H1 (cell line): ENCODE results near the gene PHC2. TPM values are rescaled to one million over a fixed set of nuclear protein-coding genes. Genes with fewer than 3 reads are reported as not detected.

Experiments used
- CTCF ChIA-PET: fragments of 300-600 bp; sonication (Branson Sonifier 250); formaldehyde crosslinking; loops from one replicate; lab custom pipeline; 2021; ENCODE audit not compliant: partially characterized antibody; lab: Charles Lee
- POLR2A ChIA-PET: fragments of 300-600 bp; sonication (Branson Sonifier 250); formaldehyde crosslinking; loops from one replicate; lab custom pipeline; 2021; ENCODE audit warnings: inconsistent platforms; ENCODE audit not compliant: partially characterized antibody; lab: Charles Lee
- DNase-seq, 2 experiments: peaks; one replicate each; pipeline versions ENCODE4 v3.0.0 to v3.0.0-alpha.2; 2010 to 2022; ENCODE audit warnings: low spot score in 2 of 2, low read depth in 1 of 2, mixed read lengths in 1 of 2
- FAIRE-seq: peaks from 2 replicates; lab custom pipeline; 2011; peaks lifted over from hg19 to GRCh38; lab: Jason Lieb, UNC
- H2AFZ ChIP-seq: 2 replicates; pipeline ENCODE4 v1.8.1; 2012; ENCODE audit warnings: low read length, inconsistent platforms
- H2AK5ac ChIP-seq: 2 replicates; pipeline ENCODE4 v1.6.1; 2013; ENCODE audit warnings: low read depth, low read length
- H2BK120ac ChIP-seq: replicated peaks from 2 replicates; pipeline ENCODE3; 2013; ENCODE audit warnings: low read depth, low read length, inconsistent platforms
- H2BK12ac ChIP-seq: 2 replicates; pipeline ENCODE4 v1.6.1; 2013; ENCODE audit warnings: low read depth, low read length
- H2BK15ac ChIP-seq: 2 replicates; pipeline ENCODE4 v1.6.1; 2013; ENCODE audit warnings: low read length
- H2BK20ac ChIP-seq: 2 replicates; pipeline ENCODE4 v1.6.1; 2013; ENCODE audit warnings: low read length
- H2BK5ac ChIP-seq: 2 replicates; pipeline ENCODE4 v1.6.1; 2013; ENCODE audit warnings: low read depth, low read length
- H3K14ac ChIP-seq: 2 replicates; pipeline ENCODE4 v1.6.1; 2013; ENCODE audit warnings: inconsistent platforms; ENCODE audit not compliant: insufficient read length
- H3K18ac ChIP-seq: 2 replicates; pipeline ENCODE4 v1.6.1; 2013; ENCODE audit warnings: low read length; ENCODE audit errors: extremely low read depth
- H3K23ac ChIP-seq: 2 replicates; pipeline ENCODE4 v1.6.1; 2013; ENCODE audit warnings: inconsistent platforms; ENCODE audit not compliant: insufficient read length
- H3K23me2 ChIP-seq: 2 replicates; pipeline ENCODE4 v1.6.1; 2013; ENCODE audit warnings: low read depth, low read length
- H3K27ac ChIP-seq: 2 replicates; pipeline ENCODE4 v1.6.1; 2011; ENCODE audit warnings: low read depth, low read length, inconsistent platforms
- H3K27me3 ChIP-seq, 4 experiments: replicated peaks in 1 of 4; 1 replicate in 1 of 4; 2 replicates in 3 of 4; pipeline versions ENCODE4 v1.6.1 to v1.8.1; 2011 to 2013; ENCODE audit warnings: low read length in 3 of 4, mild to moderate bottlenecking in 3 of 4, inconsistent platforms in 2 of 4, mixed read lengths in 2 of 4, moderate library complexity in 1 of 4; ENCODE audit not compliant: control insufficient read depth in 3 of 4, insufficient read depth in 3 of 4; ENCODE audit errors: extremely low read depth in 1 of 4
- H3K36me3 ChIP-seq, 4 experiments: 2 replicates each; pipeline versions ENCODE4 v1.6.1 to v1.8.1; 2011 to 2013; ENCODE audit warnings: mild to moderate bottlenecking in 4 of 4, low read length in 3 of 4, moderate library complexity in 2 of 4, control low read depth in 1 of 4, inconsistent platforms in 1 of 4; ENCODE audit not compliant: insufficient read depth in 4 of 4, control insufficient read depth in 2 of 4
- H3K4ac ChIP-seq: replicated peaks from 2 replicates; pipeline ENCODE3; 2013; ENCODE audit warnings: low read length, low read depth, mixed read lengths, inconsistent platforms; ENCODE audit not compliant: insufficient read length
- H3K4me1 ChIP-seq, 4 experiments: replicated peaks in 1 of 4; 1 replicate in 1 of 4; 2 replicates in 3 of 4; pipeline versions ENCODE4 v1.6.1 to v1.8.1; 2011 to 2013; ENCODE audit warnings: low read length in 3 of 4, inconsistent platforms in 2 of 4, mixed read lengths in 1 of 4; ENCODE audit not compliant: insufficient read depth in 4 of 4, control insufficient read depth in 3 of 4
- H3K4me2 ChIP-seq, 2 experiments: 2 replicates each; pipeline versions ENCODE4 v1.6.1 to v1.8.1; 2011 to 2013; ENCODE audit warnings: low read depth in 2 of 2, low read length in 2 of 2, control low read depth in 1 of 2, inconsistent platforms in 1 of 2, mild to moderate bottlenecking in 1 of 2; ENCODE audit not compliant: insufficient read depth in 1 of 2
- H3K4me3 ChIP-seq, 4 experiments: fragments of 200-600, 300-600 bp in 1 of 4; sonication (generic), shearing (Covaris generic), sonication (Bioruptor Twin) in 1 of 4; 2 replicates each; pipeline versions ENCODE4 v1.5.1 to v1.8.1; 2011 to 2016; ENCODE audit warnings: low read length in 4 of 4, low read depth in 3 of 4, control low read depth in 2 of 4, inconsistent platforms in 2 of 4, mild to moderate bottlenecking in 2 of 4, mixed read lengths in 1 of 4, moderate library complexity in 1 of 4; ENCODE audit not compliant: insufficient read depth in 2 of 4; ENCODE audit errors: extremely low read depth in 1 of 4
- H3K56ac ChIP-seq: replicated peaks from 2 replicates; pipeline ENCODE3; 2013; ENCODE audit warnings: low read depth, mild to moderate bottlenecking, mixed read lengths, low read length, inconsistent platforms; ENCODE audit not compliant: insufficient read length
- H3K79me1 ChIP-seq: 2 replicates; pipeline ENCODE4 v1.6.1; 2013; ENCODE audit warnings: low read depth, low read length, control low read depth
- H3K79me2 ChIP-seq, 2 experiments: 2 replicates each; pipeline versions ENCODE4 v1.6.1 to v1.8.1; 2012 to 2013; ENCODE audit warnings: low read length in 2 of 2, mild to moderate bottlenecking in 2 of 2, inconsistent platforms in 1 of 2; ENCODE audit not compliant: insufficient read depth in 2 of 2, control insufficient read depth in 1 of 2
- H3K9ac ChIP-seq, 4 experiments: replicated peaks in 1 of 4; 1 replicate in 1 of 4; 2 replicates in 3 of 4; pipeline versions ENCODE4 v1.6.1 to v1.8.1; 2011 to 2013; ENCODE audit warnings: low read depth in 3 of 4, low read length in 3 of 4, control low read depth in 2 of 4, mild to moderate bottlenecking in 2 of 4, moderate library complexity in 2 of 4, inconsistent platforms in 1 of 4; ENCODE audit errors: extremely low read depth in 1 of 4
- H3K9me3 ChIP-seq, 2 experiments: 2 replicates each; pipeline versions ENCODE4 v1.6.1 to v1.8.1; 2012 to 2013; ENCODE audit warnings: mild to moderate bottlenecking in 2 of 2, moderate library complexity in 2 of 2, control low read depth in 1 of 2, inconsistent platforms in 1 of 2, low read depth in 1 of 2, low read length in 1 of 2, mixed read lengths in 1 of 2; ENCODE audit not compliant: insufficient read depth in 2 of 2
- H4K20me1 ChIP-seq, 2 experiments: replicated peaks in 1 of 2; 2 replicates each; pipeline versions ENCODE3 to v1.8.1; 2011 to 2013; ENCODE audit warnings: inconsistent platforms in 2 of 2, low read length in 2 of 2, mild to moderate bottlenecking in 1 of 2; ENCODE audit not compliant: insufficient read depth in 2 of 2, control insufficient read depth in 1 of 2
- H4K5ac ChIP-seq: 2 replicates; pipeline ENCODE4 v1.6.1; 2013; ENCODE audit warnings: low read length, low read depth, mixed read lengths, inconsistent platforms; ENCODE audit not compliant: insufficient read length
- H4K8ac ChIP-seq: 2 replicates; pipeline ENCODE4 v1.8.0; 2013; ENCODE audit warnings: mild to moderate bottlenecking, moderate library complexity, low read length, inconsistent platforms; ENCODE audit not compliant: insufficient read depth; ENCODE audit errors: extremely low read depth
- H4K91ac ChIP-seq: replicated peaks from 2 replicates; pipeline ENCODE3; 2013; ENCODE audit warnings: low read length, mixed read lengths, inconsistent platforms; ENCODE audit not compliant: insufficient read length
- WGBS, 2 experiments: shearing (Covaris generic) in 1 of 2; methylation state at CpG; one replicate each; pipeline versions ENCODE4 v1.1.6 to v1.1.7; 2013 to 2015; ENCODE audit warnings: low lambda C conversion rate in 2 of 2, mixed read lengths in 2 of 2, inconsistent platforms in 1 of 2, low coverage in 1 of 2, missing lambda C conversion rate in 1 of 2; ENCODE audit not compliant: insufficient replicate concordance in 2 of 2, insufficient coverage in 1 of 2, insufficient read length in 1 of 2; ENCODE audit errors: extremely low coverage in 1 of 2, missing lambda C conversion rate in 1 of 2; 5-methylcytosine and 5-hydroxymethylcytosine counted together
- polyA plus RNA-seq, 7 experiments: library from polyadenylated mRNA; depleted of rRNA in 3 of 7; stranded (reverse) in 5 of 7; unstranded in 2 of 7; fragments of >200 nt in 5 of 7; fragments of 200-250 nt in 2 of 7; gene quantifications; 1 replicate in 5 of 7; 2 replicates in 1 of 7; 4 replicates in 1 of 7; pipeline versions ENCODE4 v1.2.1 to v1.2.3, GENCODE V29; 2011 to 2013; ENCODE audit warnings: missing spikeins in 2 of 7, mixed read lengths in 2 of 7
- total RNA-seq: library from RNA; stranded (reverse); fragmentation: NEBNext Ultra II Directional; extraction: Animal tissue kit (Norgen Biotek cat#: 25700); gene quantifications from 2 replicates; pipeline ENCODE4 v1.2.1, GENCODE V29; 2021

PHC2 gene
- total and polyA plus RNA-seq, 2 of the 8 experiments (the other 6 are each of a cell fraction or from before 2014, with no cell fraction given) = 5.6 to 14.2 TPM

- H2BK120ac ChIP-seq = no peak overlapping the region
- H2BK12ac ChIP-seq = no peak overlapping the region
- DNase-seq (no peak), FAIRE-seq (no peak)
- H3K23me2 ChIP-seq = peaks cover 5% of the 10 kb centered on the region; the same call in 1 of the 2 replicates
- H2AFZ ChIP-seq = no peak overlapping the region
- no peak overlapping the region for H4K91ac ChIP-seq
- H3K4me3 ChIP-seq = no peak overlapping the region
- no peaks in the 10 kb centered on the region for H4K20me1 ChIP-seq
- peaks cover 0 to 18% (median 10%) of the 10 kb centered on the region in 4 experiments; a peak in 5 of 7 replicates for H3K27me3 ChIP-seq
- H2BK5ac ChIP-seq = no peak overlapping the region
- H3K23ac ChIP-seq = no peak overlapping the region
- no peak overlapping the region for H3K4ac ChIP-seq
- 100% methylated on average over 1 of the region's 1 CpG; no CpG with 5 or more reads in 1 of the 2 experiments for WGBS, 2 experiments
- no peak overlapping the region for H2BK20ac ChIP-seq
- no peaks in the 10 kb centered on the region for H3K36me3 ChIP-seq
- peaks cover 0 to 8% (median 3%) of the 10 kb centered on the region in 4 experiments; a peak in 4 of 7 replicates for H3K4me1 ChIP-seq
- no peak overlapping the region for H3K4me2 ChIP-seq
- no peak overlapping the region for H2AK5ac ChIP-seq
- no peaks in the 10 kb centered on the region for H3K79me1 ChIP-seq
- ChIA-PET POLR2A (no interaction called here), CTCF (no interaction called here)
- no peak overlapping the region for H3K18ac ChIP-seq
- no peak overlapping the region for H3K14ac ChIP-seq
- no peak overlapping the region for H3K9ac ChIP-seq
- H4K8ac ChIP-seq = no peak overlapping the region
- H3K56ac ChIP-seq = no peak overlapping the region
- H2BK15ac ChIP-seq = no peak overlapping the region
- H4K5ac ChIP-seq = no peak overlapping the region
- H3K79me2 ChIP-seq = no peaks in the 10 kb centered on the region
- H3K9me3 ChIP-seq = no peaks in the 10 kb centered on the region
- no peak overlapping the region for H3K27ac ChIP-seq
Observed at GRCh38 chr1:33434363-33434750, 3.5 kb upstream of the PHC2 start.
